H1 (cell line): ENCODE data around the gene TMOD4. TPM values are rescaled to one million over a fixed set of nuclear protein-coding genes. Genes with fewer than 3 reads are reported as not detected.

Experiments used
- HDAC2 ChIP-seq, 2 experiments: fragments of 300-600 bp in 1 of 2; sonication (generic) in 1 of 2; IDR thresholded peaks; 2 replicates each; pipeline ENCODE4 v1.6.1; 2011 to 2012; ENCODE audit warnings: low read depth in 2 of 2, low read length in 2 of 2, mild to moderate bottlenecking in 2 of 2, moderate library complexity in 2 of 2, borderline replicate concordance in 1 of 2, inconsistent platforms in 1 of 2
- JUN ChIP-seq: IDR thresholded peaks from 2 replicates; pipeline ENCODE4 v1.6.1; 2011; ENCODE audit warnings: low read depth, mild to moderate bottlenecking, improper control_type of control experiment, low read length
- RBBP5 ChIP-seq: IDR thresholded peaks from 2 replicates; pipeline ENCODE4 v1.7.1; 2012; ENCODE audit warnings: low read depth, mild to moderate bottlenecking, inconsistent platforms, low read length, moderate library complexity, borderline replicate concordance
- TAF7 ChIP-seq: optimal IDR thresholded peaks from 2 replicates; pipeline ENCODE3; 2011; ENCODE audit warnings: low read depth, mild to moderate bottlenecking, inconsistent platforms, low read length, moderate library complexity, borderline replicate concordance
- TCF12 ChIP-seq: IDR thresholded peaks from 2 replicates; pipeline ENCODE4 v1.6.1; 2011; ENCODE audit warnings: low read depth, mild to moderate bottlenecking, low read length
- polyA plus RNA-seq, 7 experiments: library from polyadenylated mRNA; depleted of rRNA in 3 of 7; stranded (reverse) in 5 of 7; unstranded in 2 of 7; fragments of >200 nt in 5 of 7; fragments of 200-250 nt in 2 of 7; gene quantifications; 1 replicate in 5 of 7; 2 replicates in 1 of 7; 4 replicates in 1 of 7; pipeline versions ENCODE4 v1.2.1 to v1.2.3, GENCODE V29; 2011 to 2013; ENCODE audit warnings: missing spikeins in 2 of 7, mixed read lengths in 2 of 7
- total RNA-seq: library from RNA; stranded (reverse); fragmentation: NEBNext Ultra II Directional; extraction: Animal tissue kit (Norgen Biotek cat#: 25700); gene quantifications from 2 replicates; pipeline ENCODE4 v1.2.1, GENCODE V29; 2021

The TMOD4 gene
- total and polyA plus RNA-seq, 2 of the 8 experiments (the other 6 are each of a cell fraction or from before 2014, with no cell fraction given): 0.42 TPM; not detected in 1

GRCh38 chr1:151137789-151138188 is 38.0 kb downstream of the TMOD4 start (continued):
- TF ChIP-seq HDAC2 (IDR thresholded peaks at IDR 0.05; ENCODE audit: borderline replicate concordance in 1 of 2, low read depth in 2 of 2, low read length in 2 of 2): no peak
- TF ChIP-seq TCF12: no peak
- TF ChIP-seq JUN: no peak
- TF ChIP-seq TAF7: no peak
- TF ChIP-seq RBBP5: no peak
